HepG2 (cell line): ENCODE results near the gene MTF1.

Experiments used
- BRCA1 ChIP-seq: sonication (generic); formaldehyde crosslinking; IDR thresholded peaks from 2 replicates; pipeline ENCODE4 v1.4.0; 2020; ENCODE audit warnings: missing genetic modification reagents
- CBX5 ChIP-seq: sonication (generic); formaldehyde crosslinking; IDR thresholded peaks from 2 replicates; pipeline ENCODE4 v1.4.0; 2020; ENCODE audit warnings: missing genetic modification reagents, borderline replicate concordance
- EP300 ChIP-seq, 3 experiments: sonication (generic) in 1 of 3; formaldehyde crosslinking in 1 of 3; IDR thresholded peaks; 2 replicates each; pipeline versions ENCODE4 v1.5.1 to v1.6.1; 2011 to 2020; ENCODE audit warnings: low read depth in 2 of 3, low read length in 2 of 3, borderline replicate concordance in 1 of 3, improper control_type of control experiment in 1 of 3, mild to moderate bottlenecking in 1 of 3, missing genetic modification reagents in 1 of 3, moderate library complexity in 1 of 3
- KAT7 ChIP-seq: IDR thresholded peaks from 2 replicates; pipeline ENCODE4 v1.6.1; 2018; ENCODE audit warnings: borderline replicate concordance, missing compliant biosample characterization
- KLF16 ChIP-seq, 2 experiments: sonication (generic) in 1 of 2; formaldehyde crosslinking in 1 of 2; IDR thresholded peaks; 2 replicates each; pipeline versions ENCODE4 v1.6.1 to v1.8.0; 2016 to 2023; ENCODE audit warnings: missing genetic modification reagents in 2 of 2, missing compliant biosample characterization in 1 of 2
- NFE2L1 ChIP-seq: sonication (generic); formaldehyde crosslinking; IDR thresholded peaks from 2 replicates; pipeline ENCODE4 v1.4.0; 2020; ENCODE audit warnings: missing genetic modification reagents, mild to moderate bottlenecking, borderline replicate concordance
- NR2F2 ChIP-seq: IDR thresholded peaks from 2 replicates; pipeline ENCODE4 v1.6.1; 2012; ENCODE audit warnings: low read depth, inconsistent platforms, borderline replicate concordance
- TP53 ChIP-seq: sonication (generic); formaldehyde crosslinking; conservative IDR thresholded peaks from 2 replicates; pipeline ENCODE4 v1.4.0; 2020; ENCODE audit warnings: missing genetic modification reagents
- ZNF687 ChIP-seq: sonication (generic); formaldehyde crosslinking; IDR thresholded peaks from 2 replicates; pipeline ENCODE4 v1.5.1; 2020; ENCODE audit warnings: mild to moderate bottlenecking, missing genetic modification reagents, moderate library complexity
- TF ChIP-seq, protein P1 (sequence below): sonication (generic); formaldehyde crosslinking; IDR thresholded peaks from 2 replicates; pipeline ENCODE4 v1.5.0; 2020; ENCODE audit warnings: mild to moderate bottlenecking, missing genetic modification reagents, moderate library complexity
- TF ChIP-seq, protein P2 (sequence below): sonication (generic); formaldehyde crosslinking; IDR thresholded peaks from 2 replicates; pipeline ENCODE4 v1.8.0; 2022; ENCODE audit warnings: missing genetic modification reagents, low read depth, mild to moderate bottlenecking, borderline replicate concordance

- TF ChIP-seq KAT7 (CRISPR knock-in tag) (no peak), CBX5 (no peak), BRCA1 (CRISPR knock-in tag) (no peak), EP300 (IDR thresholded peaks at IDR 0.05; ENCODE audit: low read depth in 2 of 2, low read length in 2 of 2) (no peak), EP300 (CRISPR knock-in tag; IDR thresholded peaks at IDR 0.05; ENCODE audit: borderline replicate concordance) (no peak), TP53 (CRISPR knock-in tag) (no peak), NR2F2 (no peak), NFE2L1 (CRISPR knock-in tag) (no peak), KLF16 (CRISPR knock-in tag; IDR thresholded peaks at IDR 0.05) (no peak), ZNF687 (CRISPR knock-in tag) (no peak)
- TF ChIP-seq, protein P1, sequence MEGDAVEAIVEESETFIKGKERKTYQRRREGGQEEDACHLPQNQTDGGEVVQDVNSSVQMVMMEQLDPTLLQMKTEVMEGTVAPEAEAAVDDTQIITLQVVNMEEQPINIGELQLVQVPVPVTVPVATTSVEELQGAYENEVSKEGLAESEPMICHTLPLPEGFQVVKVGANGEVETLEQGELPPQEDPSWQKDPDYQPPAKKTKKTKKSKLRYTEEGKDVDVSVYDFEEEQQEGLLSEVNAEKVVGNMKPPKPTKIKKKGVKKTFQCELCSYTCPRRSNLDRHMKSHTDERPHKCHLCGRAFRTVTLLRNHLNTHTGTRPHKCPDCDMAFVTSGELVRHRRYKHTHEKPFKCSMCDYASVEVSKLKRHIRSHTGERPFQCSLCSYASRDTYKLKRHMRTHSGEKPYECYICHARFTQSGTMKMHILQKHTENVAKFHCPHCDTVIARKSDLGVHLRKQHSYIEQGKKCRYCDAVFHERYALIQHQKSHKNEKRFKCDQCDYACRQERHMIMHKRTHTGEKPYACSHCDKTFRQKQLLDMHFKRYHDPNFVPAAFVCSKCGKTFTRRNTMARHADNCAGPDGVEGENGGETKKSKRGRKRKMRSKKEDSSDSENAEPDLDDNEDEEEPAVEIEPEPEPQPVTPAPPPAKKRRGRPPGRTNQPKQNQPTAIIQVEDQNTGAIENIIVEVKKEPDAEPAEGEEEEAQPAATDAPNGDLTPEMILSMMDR (CRISPR knock-in tag): no peak
- TF ChIP-seq, protein P2, sequence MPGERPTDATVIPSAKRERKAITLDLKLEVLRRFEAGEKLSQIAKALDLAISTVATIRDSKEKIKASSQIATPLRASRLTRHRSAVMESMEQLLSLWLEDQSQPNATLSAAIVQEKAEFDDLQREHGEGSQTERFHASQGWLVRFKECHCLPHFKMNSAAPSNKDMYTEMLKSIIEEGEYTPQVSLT: no peak
These were observed 7.6 kb downstream of the MTF1 start for GRCh38 chr1:37851782-37852210.
